K562 (cell line): ENCODE results near the gene NLGN2. TPM values are rescaled to one million over a fixed set of nuclear protein-coding genes. Genes with fewer than 3 reads are reported as not detected.

Source experiments
- DNMT1 ChIP-seq: fragments of 450-650 bp; IDR thresholded peaks from 2 replicates; pipeline ENCODE4 v1.6.1; 2016; ENCODE audit warnings: antibody characterized with exemption, mild to moderate bottlenecking
- FOS ChIP-seq: IDR thresholded peaks from 3 replicates; pipeline ENCODE4 v1.6.1; 2011; ENCODE audit not compliant: insufficient read length; ENCODE audit errors: extremely low read depth
- LEF1 ChIP-seq: fragments of 450-650 bp; IDR thresholded peaks from 2 replicates; pipeline ENCODE4 v1.6.1; 2016; ENCODE audit warnings: mild to moderate bottlenecking
- MAZ ChIP-seq, 2 experiments: fragments of 450-650 bp in 1 of 2; sonication (generic) in 1 of 2; formaldehyde crosslinking; IDR thresholded peaks in 1 of 2; conservative IDR thresholded peaks in 1 of 2; 2 replicates each; pipeline versions ENCODE4 v1.4.0 to v1.5.0; 2020; ENCODE audit warnings: mild to moderate bottlenecking in 1 of 2, missing genetic modification reagents in 1 of 2
- RFX5 ChIP-seq: IDR thresholded peaks from 2 replicates; pipeline ENCODE4 v1.6.1; 2011; ENCODE audit warnings: low read depth, mild to moderate bottlenecking, improper control_type of control experiment, low read length
- XRCC5 ChIP-seq: fragments of 200-400 bp; formaldehyde crosslinking; IDR thresholded peaks from 2 replicates; pipeline ENCODE4 v1.6.1; 2017; ENCODE audit warnings: low read depth, mild to moderate bottlenecking, low read length
- ZBTB26 ChIP-seq: fragments of 450-650 bp; formaldehyde crosslinking; IDR thresholded peaks from 2 replicates; pipeline ENCODE4 v1.4.0; 2022; ENCODE audit warnings: missing genetic modification characterization
- ZFX ChIP-seq: sonication (generic); formaldehyde crosslinking; IDR thresholded peaks from 2 replicates; pipeline ENCODE4 v1.8.0; 2022; ENCODE audit warnings: mild to moderate bottlenecking, missing genetic modification reagents, moderate library complexity
- polyA plus RNA-seq, 8 experiments: library from polyadenylated mRNA; depleted of rRNA in 4 of 8; stranded (reverse) in 5 of 8; unstranded in 3 of 8; fragments of >200 nt; fragmentation: Nextera tagmentation in 2 of 8; fragmentation: Illumina TruSeq in 1 of 8; extraction: Ambion mirVana in 2 of 8; extraction: Trizol in 1 of 8; gene quantifications; 2 replicates each; pipeline versions ENCODE4 v1.2.1 to v1.2.3, GENCODE V29; 2011 to 2014; ENCODE audit warnings: inconsistent platforms in 1 of 8, missing spikeins in 1 of 8
- total RNA-seq, 7 experiments: library from RNA; depleted of rRNA in 6 of 7; stranded (reverse); fragments of >200 nt in 6 of 7; fragmentation: Illumina TruSeq in 2 of 7; extraction: Trizol in 2 of 7; gene quantifications; 2 replicates each; pipeline versions ENCODE4 v1.2.1 to v1.2.3, GENCODE V29; 2011 to 2021; ENCODE audit warnings: low replicate concordance in 1 of 7
- TF ChIP-seq, protein P1 (sequence below), 2 experiments: fragments of 200-800 bp in 1 of 2; sonication (Bioruptor generic) in 1 of 2; sonication (generic) in 1 of 2; formaldehyde crosslinking in 1 of 2; IDR thresholded peaks in 1 of 2; conservative IDR thresholded peaks in 1 of 2; 2 replicates each; pipeline versions ENCODE4 v1.5.0 to v1.6.1; 2016 to 2020; ENCODE audit warnings: missing compliant biosample characterization in 1 of 2, missing genetic modification characterization in 1 of 2, missing genetic modification reagents in 1 of 2
- TF ChIP-seq, protein P2 (sequence below): fragments of 250-450 bp; sonication (Bioruptor Pico); IDR thresholded peaks from 2 replicates; pipeline ENCODE4 v1.8.0; 2021; ENCODE audit warnings: borderline replicate concordance, mild to moderate bottlenecking, moderate library complexity; ENCODE audit not compliant: poor library complexity, severe bottlenecking
- TF ChIP-seq, protein P3 (sequence below), 2 experiments: fragments of 450-650 bp; IDR thresholded peaks; 2 replicates each; pipeline ENCODE4 v1.6.1; 2016
- TF ChIP-seq, protein P4 (sequence below): fragments of 250-450 bp; sonication (Bioruptor Pico); IDR thresholded peaks from 2 replicates; pipeline ENCODE4 v1.8.0; 2021; ENCODE audit warnings: moderate library complexity, mild to moderate bottlenecking, inconsistent platforms

NLGN2 gene
- total and polyA plus RNA-seq, 9 of the 15 experiments (the other 6 are each of a cell fraction or from before 2014, with no cell fraction given) = 0.11 to 7.8 (median 0.77) TPM

DNA sequence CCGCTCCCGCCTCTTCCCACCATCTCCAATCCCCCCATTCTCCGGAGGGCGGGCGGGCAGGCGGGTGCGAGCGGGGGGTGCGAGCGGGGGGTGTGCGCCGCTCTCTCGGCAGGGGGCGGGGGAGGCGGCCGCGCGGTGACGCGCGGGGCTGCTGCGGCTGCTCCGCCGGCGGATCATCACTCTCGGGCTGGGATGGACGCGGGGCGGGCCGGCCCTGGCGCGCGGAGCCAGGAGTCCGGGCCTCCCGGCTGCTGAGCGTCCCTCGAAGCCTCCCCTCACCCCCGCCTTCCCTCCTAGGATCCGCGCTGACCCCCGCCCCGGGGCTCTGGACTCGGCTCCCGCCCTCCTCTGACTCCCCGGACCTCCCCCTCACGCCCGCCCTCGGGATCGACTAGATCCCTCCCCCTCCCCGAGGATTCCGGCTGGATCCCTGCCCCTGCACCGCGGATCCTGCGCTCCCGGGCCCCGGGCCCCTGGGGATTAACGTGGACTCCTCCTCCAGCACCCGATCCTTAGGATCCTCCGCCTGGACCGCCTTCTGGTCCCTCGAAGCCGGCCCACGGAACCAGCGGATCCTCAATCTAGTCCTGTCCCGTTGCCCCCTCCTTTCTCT is 2.8 kb upstream of the NLGN2 start (continued):
- TF ChIP-seq ZBTB26 (no peak), RFX5 (no peak), DNMT1 (no peak), FOS (no peak), XRCC5 (no peak), LEF1 (no peak), MAZ (CRISPR knock-in tag; conservative IDR thresholded peaks at IDR 0.05 in 1 of 2, IDR thresholded peaks at IDR 0.05 in 1 of 2) (peak in 1 of 2 experiments; percentile 75; a peak in 2 of 4 replicates), ZFX (CRISPR knock-in tag) (0 out of 2 replicates have a peak, but pooled peaks have one; percentile 12)
- TF ChIP-seq, protein P1, sequence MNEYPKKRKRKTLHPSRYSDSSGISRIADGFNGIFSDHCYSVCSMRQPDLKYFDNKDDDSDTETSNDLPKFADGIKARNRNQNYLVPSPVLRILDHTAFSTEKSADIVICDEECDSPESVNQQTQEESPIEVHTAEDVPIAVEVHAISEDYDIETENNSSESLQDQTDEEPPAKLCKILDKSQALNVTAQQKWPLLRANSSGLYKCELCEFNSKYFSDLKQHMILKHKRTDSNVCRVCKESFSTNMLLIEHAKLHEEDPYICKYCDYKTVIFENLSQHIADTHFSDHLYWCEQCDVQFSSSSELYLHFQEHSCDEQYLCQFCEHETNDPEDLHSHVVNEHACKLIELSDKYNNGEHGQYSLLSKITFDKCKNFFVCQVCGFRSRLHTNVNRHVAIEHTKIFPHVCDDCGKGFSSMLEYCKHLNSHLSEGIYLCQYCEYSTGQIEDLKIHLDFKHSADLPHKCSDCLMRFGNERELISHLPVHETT (CRISPR knock-in tag; conservative IDR thresholded peaks at IDR 0.05 in 1 of 2, IDR thresholded peaks at IDR 0.05 in 1 of 2) = 0 out of 4 replicates have a peak, but pooled peaks of 1 of the 2 experiments have one; percentile 3
- TF ChIP-seq, protein P2, sequence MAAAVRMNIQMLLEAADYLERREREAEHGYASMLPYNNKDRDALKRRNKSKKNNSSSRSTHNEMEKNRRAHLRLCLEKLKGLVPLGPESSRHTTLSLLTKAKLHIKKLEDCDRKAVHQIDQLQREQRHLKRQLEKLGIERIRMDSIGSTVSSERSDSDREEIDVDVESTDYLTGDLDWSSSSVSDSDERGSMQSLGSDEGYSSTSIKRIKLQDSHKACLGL = no peak
- TF ChIP-seq, protein P3, sequence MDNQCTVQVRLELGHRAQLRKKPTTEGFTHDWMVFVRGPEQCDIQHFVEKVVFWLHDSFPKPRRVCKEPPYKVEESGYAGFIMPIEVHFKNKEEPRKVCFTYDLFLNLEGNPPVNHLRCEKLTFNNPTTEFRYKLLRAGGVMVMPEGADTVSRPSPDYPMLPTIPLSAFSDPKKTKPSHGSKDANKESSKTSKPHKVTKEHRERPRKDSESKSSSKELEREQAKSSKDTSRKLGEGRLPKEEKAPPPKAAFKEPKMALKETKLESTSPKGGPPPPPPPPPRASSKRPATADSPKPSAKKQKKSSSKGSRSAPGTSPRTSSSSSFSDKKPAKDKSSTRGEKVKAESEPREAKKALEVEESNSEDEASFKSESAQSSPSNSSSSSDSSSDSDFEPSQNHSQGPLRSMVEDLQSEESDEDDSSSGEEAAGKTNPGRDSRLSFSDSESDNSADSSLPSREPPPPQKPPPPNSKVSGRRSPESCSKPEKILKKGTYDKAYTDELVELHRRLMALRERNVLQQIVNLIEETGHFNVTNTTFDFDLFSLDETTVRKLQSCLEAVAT (IDR thresholded peaks at IDR 0.05) = 0 out of 4 replicates have a peak, but pooled peaks of 1 of the 2 experiments have one; percentile 23
- TF ChIP-seq, protein P4, sequence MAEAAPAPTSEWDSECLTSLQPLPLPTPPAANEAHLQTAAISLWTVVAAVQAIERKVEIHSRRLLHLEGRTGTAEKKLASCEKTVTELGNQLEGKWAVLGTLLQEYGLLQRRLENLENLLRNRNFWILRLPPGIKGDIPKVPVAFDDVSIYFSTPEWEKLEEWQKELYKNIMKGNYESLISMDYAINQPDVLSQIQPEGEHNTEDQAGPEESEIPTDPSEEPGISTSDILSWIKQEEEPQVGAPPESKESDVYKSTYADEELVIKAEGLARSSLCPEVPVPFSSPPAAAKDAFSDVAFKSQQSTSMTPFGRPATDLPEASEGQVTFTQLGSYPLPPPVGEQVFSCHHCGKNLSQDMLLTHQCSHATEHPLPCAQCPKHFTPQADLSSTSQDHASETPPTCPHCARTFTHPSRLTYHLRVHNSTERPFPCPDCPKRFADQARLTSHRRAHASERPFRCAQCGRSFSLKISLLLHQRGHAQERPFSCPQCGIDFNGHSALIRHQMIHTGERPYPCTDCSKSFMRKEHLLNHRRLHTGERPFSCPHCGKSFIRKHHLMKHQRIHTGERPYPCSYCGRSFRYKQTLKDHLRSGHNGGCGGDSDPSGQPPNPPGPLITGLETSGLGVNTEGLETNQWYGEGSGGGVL (CRISPR knock-in tag) = no peak
- TF ChIP-seq, all 486 proteins: peak for 18
